GM23338 (cell line): ENCODE results near the gene RAPGEF4.

Experiments
- CTCF ChIP-seq, 2 experiments: fragments of 200-600 bp in 1 of 2; sonication (generic) in 1 of 2; conservative IDR thresholded peaks; 2 replicates each; pipeline versions ENCODE4 v1.5.1 to v1.6.1; 2016 to 2017; ENCODE audit warnings: antibody characterized with exemption in 2 of 2, low read depth in 2 of 2, mild to moderate bottlenecking in 2 of 2, moderate library complexity in 1 of 2
- TF ChIP-seq, protein P1 (sequence below): IDR thresholded peaks from one replicate; pipeline ENCODE4 v1.6.1; 2018; ENCODE audit warnings: antibody characterized with exemption; ENCODE audit not compliant: unreplicated experiment

- TF ChIP-seq, protein P1, sequence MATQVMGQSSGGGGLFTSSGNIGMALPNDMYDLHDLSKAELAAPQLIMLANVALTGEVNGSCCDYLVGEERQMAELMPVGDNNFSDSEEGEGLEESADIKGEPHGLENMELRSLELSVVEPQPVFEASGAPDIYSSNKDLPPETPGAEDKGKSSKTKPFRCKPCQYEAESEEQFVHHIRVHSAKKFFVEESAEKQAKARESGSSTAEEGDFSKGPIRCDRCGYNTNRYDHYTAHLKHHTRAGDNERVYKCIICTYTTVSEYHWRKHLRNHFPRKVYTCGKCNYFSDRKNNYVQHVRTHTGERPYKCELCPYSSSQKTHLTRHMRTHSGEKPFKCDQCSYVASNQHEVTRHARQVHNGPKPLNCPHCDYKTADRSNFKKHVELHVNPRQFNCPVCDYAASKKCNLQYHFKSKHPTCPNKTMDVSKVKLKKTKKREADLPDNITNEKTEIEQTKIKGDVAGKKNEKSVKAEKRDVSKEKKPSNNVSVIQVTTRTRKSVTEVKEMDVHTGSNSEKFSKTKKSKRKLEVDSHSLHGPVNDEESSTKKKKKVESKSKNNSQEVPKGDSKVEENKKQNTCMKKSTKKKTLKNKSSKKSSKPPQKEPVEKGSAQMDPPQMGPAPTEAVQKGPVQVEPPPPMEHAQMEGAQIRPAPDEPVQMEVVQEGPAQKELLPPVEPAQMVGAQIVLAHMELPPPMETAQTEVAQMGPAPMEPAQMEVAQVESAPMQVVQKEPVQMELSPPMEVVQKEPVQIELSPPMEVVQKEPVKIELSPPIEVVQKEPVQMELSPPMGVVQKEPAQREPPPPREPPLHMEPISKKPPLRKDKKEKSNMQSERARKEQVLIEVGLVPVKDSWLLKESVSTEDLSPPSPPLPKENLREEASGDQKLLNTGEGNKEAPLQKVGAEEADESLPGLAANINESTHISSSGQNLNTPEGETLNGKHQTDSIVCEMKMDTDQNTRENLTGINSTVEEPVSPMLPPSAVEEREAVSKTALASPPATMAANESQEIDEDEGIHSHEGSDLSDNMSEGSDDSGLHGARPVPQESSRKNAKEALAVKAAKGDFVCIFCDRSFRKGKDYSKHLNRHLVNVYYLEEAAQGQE = no peak
- no peak for TF ChIP-seq CTCF (conservative IDR thresholded peaks at IDR 0.05; ENCODE audit: low read depth in 2 of 2)
These were observed 226.4 kb downstream of the RAPGEF4 start for GRCh38 chr2:172962082-172962481.
